GM19238 (cell line): ENCODE data around the gene TAS2R60.
"Not testable (repeated sequence)": the region's sequence is repeated elsewhere in the genome, so short reads cannot be mapped to it uniquely, and the experiment has no call there.

Experiments
- DNase-seq: peaks from one replicate; pipeline ENCODE4 v3.0.0; 2011; ENCODE audit warnings: low spot score; ENCODE audit not compliant: insufficient read length

TAS2R60 gene, protein sequence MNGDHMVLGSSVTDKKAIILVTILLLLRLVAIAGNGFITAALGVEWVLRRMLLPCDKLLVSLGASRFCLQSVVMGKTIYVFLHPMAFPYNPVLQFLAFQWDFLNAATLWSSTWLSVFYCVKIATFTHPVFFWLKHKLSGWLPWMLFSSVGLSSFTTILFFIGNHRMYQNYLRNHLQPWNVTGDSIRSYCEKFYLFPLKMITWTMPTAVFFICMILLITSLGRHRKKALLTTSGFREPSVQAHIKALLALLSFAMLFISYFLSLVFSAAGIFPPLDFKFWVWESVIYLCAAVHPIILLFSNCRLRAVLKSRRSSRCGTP

DNA sequence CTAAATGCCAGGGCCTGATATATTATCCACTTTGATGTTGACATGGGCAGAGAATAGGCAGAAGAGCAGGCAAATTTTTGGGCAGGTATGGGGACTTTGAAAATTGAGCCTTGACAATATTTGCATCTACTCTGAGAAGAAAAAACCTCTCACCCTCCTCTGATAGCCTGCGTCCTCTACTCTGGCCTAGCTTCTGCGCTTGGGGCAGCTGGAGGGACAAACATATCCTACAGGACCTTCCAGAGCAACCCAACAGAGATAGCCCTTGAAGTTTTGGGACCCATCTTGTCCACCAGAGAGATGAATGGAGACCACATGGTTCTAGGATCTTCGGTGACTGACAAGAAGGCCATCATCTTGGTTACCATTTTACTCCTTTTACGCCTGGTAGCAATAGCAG, at the start of gene TAS2R60:
TSS of gene TAS2R60 (plus strand) at position 301 of the 400 bp plus-strand sequence. CDS start at position 301, 0 bp downstream.
- DNase-seq, result no peak

DNA sequence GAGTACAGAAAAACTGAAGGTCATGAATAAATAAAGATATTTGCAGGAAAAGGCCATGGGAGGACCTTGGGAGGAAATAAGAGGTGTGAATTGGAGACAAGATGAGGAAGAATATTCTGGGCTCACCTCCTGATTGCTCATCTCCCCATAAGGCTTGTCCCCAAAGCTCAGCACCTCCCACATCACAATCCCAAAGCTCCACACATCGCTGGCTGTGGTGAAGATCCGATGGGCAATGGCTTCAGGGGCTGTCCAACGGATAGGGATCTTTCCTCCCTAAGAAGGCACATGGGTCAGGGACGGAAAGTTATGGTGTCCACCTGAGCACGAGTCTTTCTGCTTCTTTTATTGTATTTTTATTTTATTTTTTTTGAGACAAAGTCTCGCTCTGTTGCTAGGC, 49.2 kb upstream of the TAS2R60 start:
- no peak for DNase-seq

DNA sequence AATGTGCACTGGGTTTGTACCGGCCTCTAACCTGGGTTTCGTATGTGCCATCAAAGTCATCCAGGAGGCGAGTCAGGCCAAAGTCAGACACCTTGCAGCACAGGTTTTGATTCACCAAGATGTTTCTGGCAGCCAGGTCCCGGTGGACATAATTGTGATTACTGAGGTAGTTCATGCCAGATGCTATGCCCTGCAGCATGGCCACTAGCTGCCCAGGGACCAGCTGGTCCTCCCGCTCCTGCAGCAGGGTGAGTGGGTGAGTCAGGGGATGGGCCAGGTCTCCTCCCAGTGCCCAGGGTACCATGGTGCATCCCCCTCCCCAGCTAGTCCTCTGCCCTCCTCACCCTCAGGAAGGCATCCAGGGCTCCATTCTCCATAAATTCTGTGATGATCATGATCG, 48.5 kb upstream of the TAS2R60 start:
- DNase-seq, result no peak

DNA sequence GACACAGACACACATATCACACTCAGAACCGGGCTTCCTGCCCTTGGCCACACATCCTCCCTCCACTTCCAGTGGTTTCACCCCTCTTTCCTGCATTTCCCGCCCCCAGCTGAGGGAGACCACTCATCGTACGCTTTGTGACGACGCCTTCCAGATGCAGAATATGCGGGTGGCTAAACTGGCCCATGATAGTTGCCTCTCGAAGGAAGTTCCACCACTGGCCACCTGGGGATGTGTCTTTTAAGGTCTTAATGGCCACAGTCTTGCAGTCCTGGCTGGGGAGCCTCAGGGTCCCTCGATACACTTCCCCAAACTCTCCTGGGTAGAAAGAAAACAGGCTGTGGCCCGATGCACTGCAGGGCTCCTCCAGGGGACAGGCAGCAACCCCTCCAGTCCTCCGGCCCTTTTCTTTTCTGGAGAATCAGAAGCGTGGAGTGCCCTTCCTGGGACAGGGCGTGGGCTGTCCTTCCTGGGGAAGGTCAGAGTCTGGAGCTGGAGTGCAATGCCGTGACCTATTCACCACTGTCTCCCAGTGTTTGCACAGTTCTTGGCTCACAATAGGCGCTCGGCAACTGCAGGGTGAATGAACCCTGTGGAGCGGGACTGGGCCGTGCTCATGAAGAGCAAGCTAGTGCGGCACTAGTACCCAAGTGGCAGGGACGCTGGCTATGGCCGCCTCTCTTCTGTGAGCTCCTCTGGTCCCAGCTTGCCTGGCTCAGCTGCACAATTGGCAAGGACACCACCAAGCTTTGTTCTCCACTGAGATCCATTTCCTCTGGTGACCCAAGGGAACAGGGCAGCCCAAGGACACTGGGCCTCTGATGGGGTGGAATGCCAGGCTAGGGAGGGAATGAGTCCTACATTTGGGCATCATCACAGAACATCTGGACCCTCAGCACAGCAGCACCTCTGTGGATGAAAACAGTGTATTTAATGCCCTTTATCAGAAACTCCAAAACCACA, 47.8 kb upstream of the TAS2R60 start:
- no peak for DNase-seq

DNA sequence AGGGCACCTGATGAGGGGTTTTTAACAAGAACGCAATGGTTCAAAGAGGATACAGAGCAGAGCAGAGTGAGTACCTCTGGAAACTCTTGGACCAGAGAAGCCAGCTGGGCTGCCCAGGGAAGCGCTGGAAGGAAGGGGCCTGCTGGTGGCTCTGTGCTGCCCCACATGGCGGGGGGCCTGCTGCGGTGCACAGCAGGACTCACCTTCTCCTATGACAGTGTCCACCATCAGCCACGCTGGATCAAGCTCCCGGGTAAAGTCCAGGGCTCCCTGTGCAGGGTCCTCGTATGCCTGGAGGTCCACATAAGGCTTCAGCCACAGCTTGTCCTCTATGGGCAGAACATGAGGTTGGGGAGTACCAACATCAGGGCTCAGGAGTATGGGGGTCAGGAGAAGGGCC, 47.1 kb upstream of the TAS2R60 start:
- no peak for DNase-seq

GRCh38 chr7:143396625-143397556, 46.4 kb upstream of the TAS2R60 start:
- no peak for DNase-seq

DNA sequence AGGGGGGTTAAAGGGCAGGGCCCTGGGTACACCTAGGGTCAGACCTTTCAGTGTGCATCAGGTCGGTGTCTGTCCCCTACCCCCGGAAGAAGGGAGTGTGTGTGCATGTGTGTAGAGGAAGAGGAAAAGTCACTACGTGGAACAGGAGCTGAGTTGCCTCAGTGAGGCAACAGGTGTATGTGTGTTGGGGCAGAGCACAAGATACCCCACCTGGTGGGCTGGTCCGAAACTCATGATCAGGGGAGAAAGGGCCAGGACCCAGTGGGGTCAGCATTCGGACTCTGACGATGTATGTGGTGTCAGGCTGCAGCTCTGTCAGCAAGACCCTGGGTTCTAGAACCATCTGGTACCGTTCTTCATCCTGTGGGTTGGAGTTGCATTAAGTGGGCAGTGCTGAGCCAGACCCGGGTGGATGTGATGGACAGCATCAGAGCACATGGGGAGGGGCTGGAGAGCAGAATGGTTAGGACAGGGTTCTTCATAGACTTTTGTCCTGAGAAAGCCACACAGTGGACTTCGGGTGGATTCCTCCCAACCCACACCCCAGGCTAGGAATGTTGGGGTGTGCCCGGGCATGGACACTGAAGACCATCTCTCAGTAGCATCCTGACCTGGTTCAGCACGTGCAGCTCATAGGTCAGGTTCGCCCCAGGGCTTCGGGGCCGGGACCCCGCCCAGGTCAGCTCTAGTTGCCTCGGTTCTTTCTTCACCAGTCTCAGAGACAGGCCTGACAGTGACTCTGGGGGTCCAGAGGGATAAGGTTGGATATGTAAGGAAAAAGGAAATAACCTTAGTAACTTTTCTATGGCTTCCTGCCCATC, 45.3 kb upstream of the TAS2R60 start:
- DNase-seq, result no peak

DNA sequence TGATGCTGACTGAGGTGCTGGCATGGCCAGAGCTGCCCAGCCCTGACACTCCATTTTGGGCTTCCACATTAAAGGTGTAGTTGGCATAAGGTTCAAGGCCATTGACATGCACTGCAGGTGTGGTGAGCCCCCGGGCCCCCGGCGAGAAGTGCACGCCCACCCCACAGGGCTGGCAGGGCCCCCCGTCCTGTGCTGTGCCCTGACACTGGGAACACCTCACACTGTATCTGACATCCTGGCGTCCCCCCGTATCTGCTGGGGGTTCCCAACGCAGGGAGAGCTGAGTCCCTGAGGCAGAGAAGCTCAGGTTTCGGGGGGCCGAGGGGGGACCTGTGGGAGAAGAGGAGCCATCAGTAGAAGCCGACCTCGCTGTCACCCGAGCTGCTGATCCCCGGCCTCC, 44.6 kb upstream of the TAS2R60 start:
- DNase-seq, result no peak

DNA sequence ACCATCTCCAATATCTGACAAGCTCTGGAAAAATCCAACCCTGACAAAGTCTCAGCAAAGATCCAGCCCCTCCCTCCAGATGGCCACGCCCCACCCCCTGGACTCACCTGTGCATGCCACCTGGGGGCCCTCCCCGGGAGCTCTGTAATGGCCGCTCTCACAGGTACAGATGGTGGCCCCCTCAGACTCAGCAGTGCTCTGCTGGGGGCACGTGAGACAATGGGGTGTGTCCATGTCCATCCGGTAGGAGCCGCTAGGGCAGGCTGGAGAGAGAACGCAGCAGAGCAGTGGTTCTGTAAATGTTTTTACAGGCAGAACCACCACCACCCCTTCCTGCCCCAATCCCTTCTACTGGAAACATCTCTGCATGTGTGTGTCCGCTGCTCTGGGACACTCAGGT, 44.1 kb upstream of the TAS2R60 start:
- DNase-seq, result no peak

GRCh38 chr7:143399642-143400041, 43.6 kb upstream of the TAS2R60 start:
- DNase-seq, result no peak

GRCh38 chr7:143401265-143401664, 42.0 kb upstream of the TAS2R60 start:
- no peak for DNase-seq

DNA sequence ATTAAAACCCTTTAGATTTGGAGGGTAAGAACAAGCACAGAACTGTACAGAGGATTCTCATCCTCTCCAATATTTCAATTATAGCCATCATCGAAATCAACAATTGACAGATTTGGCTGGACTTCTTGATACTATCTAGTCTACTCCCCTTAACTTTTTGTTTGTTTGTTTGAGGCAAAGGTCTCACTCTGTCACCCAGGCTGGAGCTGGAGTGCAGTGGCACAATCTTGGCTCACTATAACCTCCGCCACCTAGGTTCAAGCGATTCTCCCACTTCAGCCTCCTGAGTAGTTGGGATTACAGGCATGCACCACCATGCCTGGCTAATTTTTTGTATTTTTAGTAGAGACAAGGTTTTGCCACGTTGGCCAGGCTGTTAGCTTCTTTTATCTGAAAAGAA, 41.0 kb upstream of the TAS2R60 start:
- not testable (repeated sequence) for DNase-seq

GRCh38 chr7:143405173-143406001, 37.9 kb upstream of the TAS2R60 start:
- DNase-seq, result no peak

- no peak for DNase-seq
Observed at GRCh38 chr7:143406002-143406357, 37.3 kb upstream of the TAS2R60 start.

- DNase-seq, result no peak
Observed at GRCh38 chr7:143407287-143408251, 35.7 kb upstream of the TAS2R60 start.

- no peak for DNase-seq
Observed at GRCh38 chr7:143408252-143408685, 35.0 kb upstream of the TAS2R60 start.

DNA sequence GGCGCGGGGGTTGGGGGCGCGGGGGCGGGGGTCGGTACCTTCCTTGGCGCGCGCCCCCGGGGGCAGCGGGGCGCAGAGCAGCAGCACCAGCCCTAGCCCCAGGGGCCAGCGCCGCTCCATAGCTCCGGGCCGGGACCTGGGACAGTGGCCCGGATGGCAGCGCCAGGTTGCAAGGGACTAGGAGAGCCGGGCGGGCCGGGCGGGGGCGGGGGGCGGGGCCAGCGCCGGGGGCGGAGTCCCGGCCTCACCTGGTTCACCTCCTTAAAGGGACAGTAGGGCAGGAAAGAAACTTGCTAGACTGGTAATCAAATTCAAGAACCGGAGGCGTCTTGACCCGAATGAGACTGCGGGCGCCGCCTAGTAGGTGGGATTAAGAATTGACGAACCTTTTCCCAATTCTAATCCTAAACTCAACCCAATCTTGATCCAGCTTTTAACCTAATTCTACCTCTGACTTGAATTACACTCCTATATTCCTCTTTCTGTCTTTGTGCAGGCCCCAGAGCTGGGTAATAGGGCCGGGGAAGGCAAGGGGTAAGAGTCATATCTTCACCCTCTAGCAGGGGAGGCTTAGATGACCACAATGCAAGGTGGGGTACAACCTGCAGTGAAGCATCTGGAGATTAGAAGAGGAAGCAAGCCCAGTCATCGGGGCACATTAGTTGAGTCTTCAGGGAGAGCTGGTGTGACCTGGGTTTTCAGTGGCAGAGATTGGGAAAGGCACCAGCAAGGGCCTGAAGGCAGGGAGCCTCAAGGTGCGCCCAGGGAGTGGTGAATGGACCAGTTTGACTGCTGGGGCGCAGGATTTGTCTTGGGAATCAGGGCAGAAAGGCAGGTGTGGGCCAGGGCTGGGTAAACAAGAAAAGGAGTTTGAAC, 34.3 kb upstream of the TAS2R60 start, which contains the start of gene EPHA1:
TSS of gene EPHA1 (minus strand) at position 171 of the 876 bp plus-strand sequence. CDS start at position 120, 51 bp downstream.
- no peak for DNase-seq
